CD4-positive, CD25-positive, alpha-beta regulatory T cell (primary cell): Measurements from ENCODE around the gene ZNF764. TPM values are rescaled to one million over a fixed set of nuclear protein-coding genes. Genes with fewer than 3 reads are reported as not detected.
A peak's percentile ranks its signal among the peaks of the same experiment; 100 is the strongest.

Source experiments
- ATAC-seq, 2 donors: fragments of 150-1000 bp; cut with Tn5 transposase; one replicate each; pipeline ENCODE4 v1.10.0; 2021; ENCODE audit warnings: low read depth in 2 of 2, moderate number of reproducible peaks in 2 of 2, moderate library complexity in 1 of 2
- DNase-seq, 3 donors: peaks; one replicate each; pipeline versions ENCODE4 v3.0.0 to v3.0.0-alpha.2; 2012 to 2022; ENCODE audit warnings: mixed read lengths in 1 of 3
- H3K27ac ChIP-seq: one replicate; pipeline ENCODE4 v1.7.0; 2013; ENCODE audit warnings: mild to moderate bottlenecking, low read length; ENCODE audit not compliant: insufficient read depth, poor library complexity, severe bottlenecking
- H3K27me3 ChIP-seq: one replicate; pipeline ENCODE4 v1.7.0; 2013; ENCODE audit warnings: low read length; ENCODE audit not compliant: control insufficient read depth, insufficient read depth
- H3K36me3 ChIP-seq: one replicate; pipeline ENCODE4 v1.7.0; 2013; ENCODE audit warnings: mild to moderate bottlenecking, low read length, moderate library complexity; ENCODE audit not compliant: control insufficient read depth, insufficient read depth
- H3K4me1 ChIP-seq: 2 replicates; pipeline ENCODE4 v1.7.0; 2013; ENCODE audit warnings: mild to moderate bottlenecking, low read length; ENCODE audit not compliant: insufficient read depth, control insufficient read depth, poor library complexity, severe bottlenecking
- H3K4me3 ChIP-seq: one replicate; pipeline ENCODE4 v1.7.0; 2013; ENCODE audit warnings: low read depth, mild to moderate bottlenecking, low read length, moderate library complexity
- H3K9me3 ChIP-seq, 2 experiments: 1 replicate in 1 of 2; 2 replicates in 1 of 2; pipeline ENCODE4 v1.7.0; 2013; ENCODE audit warnings: low read length in 2 of 2, mild to moderate bottlenecking in 1 of 2, moderate library complexity in 1 of 2; ENCODE audit not compliant: control insufficient read depth in 2 of 2
- H3K27ac Mint-ChIP-seq, 3 donors: one replicate each; pipeline ENCODE4 v1.8.0; 2020 to 2022; ENCODE audit warnings: mild to moderate bottlenecking in 3 of 3, mixed read lengths in 3 of 3, moderate library complexity in 2 of 3
- H3K27me3 Mint-ChIP-seq: one replicate; pipeline ENCODE4 v1.8.0; 2022; ENCODE audit warnings: mild to moderate bottlenecking, mixed read lengths
- H3K36me3 Mint-ChIP-seq: one replicate; pipeline ENCODE4 v1.8.0; 2020; ENCODE audit warnings: mixed read lengths
- H3K4me1 Mint-ChIP-seq, 4 donors: one replicate each; pipeline ENCODE4 v1.8.0; 2020 to 2022; ENCODE audit warnings: mixed read lengths in 4 of 4, mild to moderate bottlenecking in 1 of 4
- H3K4me3 Mint-ChIP-seq, 4 donors: one replicate each; pipeline ENCODE4 v1.8.0; 2020 to 2022; ENCODE audit warnings: mild to moderate bottlenecking in 4 of 4, mixed read lengths in 4 of 4, moderate library complexity in 3 of 4
- H3K9me3 Mint-ChIP-seq, 7 donors: one replicate each; pipeline ENCODE4 v1.8.0; 2020 to 2022; ENCODE audit warnings: mixed read lengths in 7 of 7, mild to moderate bottlenecking in 3 of 7, moderate library complexity in 2 of 7
- polyA plus RNA-seq, 4 donors: library from polyadenylated mRNA; unstranded; fragments of 300-500 nt; fragmentation: Illumina TruSeq; gene quantifications; one replicate each; pipeline ENCODE4 v1.2.3, GENCODE V29; 2021
- total RNA-seq: library from RNA; stranded (reverse); gene quantifications from one replicate; pipeline ENCODE4 v1.2.3, GENCODE V29; 2022

Gene ZNF764
- total and polyA plus RNA-seq, 5 donors from 2014 or later: 4.8 to 15.6 (median 6.1) TPM

DNA sequence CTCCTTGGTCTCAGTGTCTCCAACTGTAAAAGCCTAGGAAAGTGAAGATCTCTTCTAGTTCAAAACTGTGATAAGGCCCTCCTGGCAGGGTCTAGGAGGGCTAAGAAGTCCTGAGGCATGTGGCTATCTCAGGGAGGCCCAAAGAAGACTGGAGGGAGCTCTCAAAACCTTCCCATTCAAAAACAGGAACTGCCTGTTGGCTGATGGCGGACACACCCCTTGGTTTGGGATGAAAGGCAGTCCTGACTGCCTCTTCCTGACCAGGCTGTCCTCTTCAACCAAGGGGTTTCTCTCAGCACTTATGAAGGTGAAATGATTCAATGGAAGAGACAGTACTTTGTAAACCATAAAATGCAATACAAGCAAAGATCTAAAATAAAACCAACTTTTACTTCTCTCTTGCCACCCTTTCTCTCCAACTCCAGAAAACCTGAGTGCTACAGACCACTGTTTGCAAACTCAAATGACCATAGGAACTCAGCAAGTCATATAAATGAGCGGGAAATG, 4.7 kb downstream of the ZNF764 start:
- H3K27me3 Mint-ChIP-seq: no peaks in the 10 kb centered on the region
- no peak overlapping the region for H3K4me3 ChIP-seq
- H3K4me1 ChIP-seq: peaks cover 59% of the 10 kb centered on the region
- H3K4me3 Mint-ChIP-seq: peak overlapping the region; percentile 10 to 95 (median 26)
- H3K9me3 ChIP-seq: no peaks in the 10 kb centered on the region
- DNase-seq: no peak
- peak overlapping the region; percentile 73 to 94 (median 75) for H3K27ac Mint-ChIP-seq
- ATAC-seq: no peak
- H3K27ac ChIP-seq: peak overlapping the region; percentile 65
- peaks cover 6 to 67% (median 41%) of the 10 kb centered on the region in 4 donors for H3K4me1 Mint-ChIP-seq
- H3K9me3 Mint-ChIP-seq: no peaks in the 10 kb centered on the region
- H3K27me3 ChIP-seq: no peaks in the 10 kb centered on the region
- H3K36me3 ChIP-seq: peaks cover 18% of the 10 kb centered on the region
- peaks cover 16% of the 10 kb centered on the region for H3K36me3 Mint-ChIP-seq

DNA sequence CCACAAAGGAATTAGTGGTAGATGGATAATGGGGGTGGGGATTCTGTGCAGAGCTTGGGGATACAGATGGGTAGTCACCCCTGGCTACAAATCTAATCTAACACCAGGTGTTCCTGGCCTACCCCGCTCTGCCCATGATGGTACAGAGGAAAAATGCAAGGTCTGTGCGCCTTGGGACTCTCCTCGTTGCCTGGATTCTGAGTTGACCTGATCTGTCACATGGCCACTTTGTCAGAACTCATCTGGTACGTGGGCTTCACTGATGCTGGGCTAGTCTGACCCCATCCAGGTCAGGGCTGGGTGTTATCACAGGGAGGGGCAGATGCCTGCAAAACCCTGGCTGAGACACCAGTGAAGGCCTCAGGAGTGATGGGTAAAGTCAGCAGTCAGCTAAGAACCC, 5.2 kb downstream of the ZNF764 start:
- Histone ChIP-seq H3K27me3 (no peaks in the 10 kb centered on the region), H3K4me3 (no peak overlapping the region), H3K4me1 (peaks cover 59% of the 10 kb centered on the region), H3K27ac (peak overlapping the region; percentile 65), H3K9me3 (no peaks in the 10 kb centered on the region), H3K36me3 (peaks cover 18% of the 10 kb centered on the region)
- ATAC-seq: no peak
- Mint-ChIP-seq H3K9me3 (no peaks in the 10 kb centered on the region), H3K36me3 (peaks cover 16% of the 10 kb centered on the region), H3K27me3 (no peaks in the 10 kb centered on the region), H3K4me3 (peak overlapping the region in 2 of 4 donors; percentile 16 to 95), H3K4me1 (peaks cover 6 to 69% (median 45%) of the 10 kb centered on the region in 4 donors), H3K27ac (peak overlapping the region; percentile 73 to 94 (median 75))
- DNase-seq: no peak

GRCh38 chr16:30551781-30552180, 6.4 kb downstream of the ZNF764 start:
- DNase-seq (peak; percentile 51 to 90 (median 73)), ATAC-seq (peak; percentile 84)
- no peaks in the 10 kb centered on the region for H3K9me3 ChIP-seq
- Mint-ChIP-seq H3K9me3 (no peaks in the 10 kb centered on the region), H3K27ac (peak overlapping the region; percentile 94 to 97 (median 96)), H3K27me3 (no peaks in the 10 kb centered on the region), H3K4me3 (peak overlapping the region; percentile 77 to 95 (median 84)), H3K36me3 (peaks cover 16% of the 10 kb centered on the region), H3K4me1 (peaks cover 6 to 68% (median 44%) of the 10 kb centered on the region in 4 donors)
- no peaks in the 10 kb centered on the region for H3K27me3 ChIP-seq
- H3K4me1 ChIP-seq: peaks cover 47% of the 10 kb centered on the region
- H3K36me3 ChIP-seq: peaks cover 18% of the 10 kb centered on the region
- H3K27ac ChIP-seq: peak overlapping the region; percentile 65
- H3K4me3 ChIP-seq: peak overlapping the region; percentile 44

GRCh38 chr16:30548416-30549253, 9.5 kb downstream of the ZNF764 start:
- Histone ChIP-seq H3K27ac (no peak overlapping the region), H3K9me3 (no peaks in the 10 kb centered on the region), H3K4me1 (peaks cover 27% of the 10 kb centered on the region), H3K4me3 (no peak overlapping the region), H3K36me3 (peaks cover 5% of the 10 kb centered on the region), H3K27me3 (no peaks in the 10 kb centered on the region)
- no peak for ATAC-seq
- Mint-ChIP-seq H3K9me3 (no peaks in the 10 kb centered on the region), H3K36me3 (peaks cover 3% of the 10 kb centered on the region), H3K27ac (peak overlapping the region; percentile 63 to 73 (median 64)), H3K4me3 (peak overlapping the region in 1 of 4 donors; percentile 23), H3K4me1 (peaks cover 6 to 51% (median 34%) of the 10 kb centered on the region in 4 donors), H3K27me3 (no peaks in the 10 kb centered on the region)
- DNase-seq: no peak

- no peaks in the 10 kb centered on the region for H3K27me3 Mint-ChIP-seq
Observed at GRCh38 chr16:30546115-30546514, 12.1 kb downstream of the ZNF764 start.

GRCh38 chr16:30543067-30543466, 15.1 kb downstream of the ZNF764 start:
- Mint-ChIP-seq H3K27me3 (no peaks in the 10 kb centered on the region), H3K4me1 (peaks cover 0 to 15% (median 2%) of the 10 kb centered on the region in 4 donors), H3K9me3 (no peaks in the 10 kb centered on the region), H3K36me3 (no peaks in the 10 kb centered on the region), H3K4me3 (no peak overlapping the region), H3K27ac (no peak overlapping the region)
- ATAC-seq: no peak
- H3K4me3 ChIP-seq: no peak overlapping the region
- no peaks in the 10 kb centered on the region for H3K27me3 ChIP-seq
- H3K9me3 ChIP-seq: no peaks in the 10 kb centered on the region
- no peak overlapping the region for H3K27ac ChIP-seq
- DNase-seq: no peak
- H3K36me3 ChIP-seq: no peaks in the 10 kb centered on the region
- H3K4me1 ChIP-seq: no peaks in the 10 kb centered on the region

More at GRCh38 chr16:30546115-30546514, 12.1 kb downstream of the ZNF764 start:
- Mint-ChIP-seq H3K9me3 (no peaks in the 10 kb centered on the region), H3K27ac (peak overlapping the region; percentile 7 to 19 (median 10)), H3K4me3 (no peak overlapping the region), H3K4me1 (peaks cover 0 to 25% (median 16%) of the 10 kb centered on the region in 4 donors), H3K36me3 (no peaks in the 10 kb centered on the region)
- no peak overlapping the region for H3K4me3 ChIP-seq
- H3K27ac ChIP-seq: no peak overlapping the region
- ATAC-seq (no peak), DNase-seq (no peak)
- no peaks in the 10 kb centered on the region for H3K9me3 ChIP-seq
- H3K27me3 ChIP-seq: no peaks in the 10 kb centered on the region
- H3K4me1 ChIP-seq: peaks cover 2% of the 10 kb centered on the region
- no peaks in the 10 kb centered on the region for H3K36me3 ChIP-seq

DNA sequence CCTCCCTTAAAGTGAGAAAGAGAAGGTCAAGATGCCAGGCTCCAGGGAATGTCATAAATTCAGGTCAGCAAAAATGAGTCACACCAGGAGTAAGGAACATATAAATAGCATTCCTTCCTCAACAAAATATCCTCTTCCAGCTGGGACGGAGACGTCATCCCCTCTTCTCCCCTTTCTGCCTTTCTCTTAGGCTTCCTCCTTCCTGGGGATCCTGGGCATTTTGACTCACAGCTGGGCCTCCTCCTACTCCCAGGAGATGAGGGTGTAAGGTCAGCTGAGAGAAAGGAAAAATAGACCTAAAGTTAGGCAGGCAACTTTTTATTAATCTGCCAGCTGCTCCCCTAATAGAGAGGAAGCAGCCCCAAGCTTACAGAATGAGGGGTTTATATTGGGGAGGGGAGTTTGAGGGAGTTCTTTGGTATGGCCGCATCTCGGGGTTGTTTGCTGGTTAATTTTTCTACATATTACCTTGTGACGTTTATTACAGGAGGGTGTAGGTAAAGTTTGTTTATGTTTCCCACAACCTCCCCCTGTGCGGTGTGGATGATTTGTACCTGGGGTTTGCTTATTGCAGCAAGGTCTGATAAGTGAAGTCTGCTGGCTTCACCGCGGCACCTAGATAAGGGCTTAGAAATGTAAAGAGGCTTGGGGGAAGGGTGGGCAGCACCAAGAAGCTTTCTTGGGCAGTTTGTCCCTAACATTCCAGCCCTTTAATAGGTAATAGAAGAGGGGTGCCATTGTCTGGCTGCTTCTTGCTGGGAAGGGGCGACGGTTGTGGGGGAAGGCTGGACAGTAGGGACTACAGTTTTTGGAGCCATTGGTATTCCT, 16.5 kb downstream of the ZNF764 start:
- ATAC-seq: no peak

More for the DNA sequence above, 16.5 kb downstream of the ZNF764 start:
- H3K27ac Mint-ChIP-seq: no peak overlapping the region
- Histone ChIP-seq H3K4me3 (no peak overlapping the region), H3K27ac (no peak overlapping the region), H3K36me3 (no peaks in the 10 kb centered on the region), H3K27me3 (no peaks in the 10 kb centered on the region), H3K9me3 (no peaks in the 10 kb centered on the region), H3K4me1 (no peaks in the 10 kb centered on the region)
- peaks cover 0 to 23% (median 9%) of the 10 kb centered on the region in 4 donors for H3K4me1 Mint-ChIP-seq
- peaks cover 5% of the 10 kb centered on the region for H3K36me3 Mint-ChIP-seq
- H3K4me3 Mint-ChIP-seq: no peak overlapping the region
- no peaks in the 10 kb centered on the region for H3K27me3 Mint-ChIP-seq
- DNase-seq: no peak
- no peaks in the 10 kb centered on the region for H3K9me3 Mint-ChIP-seq
